ENCODE results near the gene ITPR1.

Gene ITPR1

GRCh38 chr3:4841225-4841624 is 348.1 kb downstream of the ITPR1 start:
- DNase-seq, result no peak

DNA sequence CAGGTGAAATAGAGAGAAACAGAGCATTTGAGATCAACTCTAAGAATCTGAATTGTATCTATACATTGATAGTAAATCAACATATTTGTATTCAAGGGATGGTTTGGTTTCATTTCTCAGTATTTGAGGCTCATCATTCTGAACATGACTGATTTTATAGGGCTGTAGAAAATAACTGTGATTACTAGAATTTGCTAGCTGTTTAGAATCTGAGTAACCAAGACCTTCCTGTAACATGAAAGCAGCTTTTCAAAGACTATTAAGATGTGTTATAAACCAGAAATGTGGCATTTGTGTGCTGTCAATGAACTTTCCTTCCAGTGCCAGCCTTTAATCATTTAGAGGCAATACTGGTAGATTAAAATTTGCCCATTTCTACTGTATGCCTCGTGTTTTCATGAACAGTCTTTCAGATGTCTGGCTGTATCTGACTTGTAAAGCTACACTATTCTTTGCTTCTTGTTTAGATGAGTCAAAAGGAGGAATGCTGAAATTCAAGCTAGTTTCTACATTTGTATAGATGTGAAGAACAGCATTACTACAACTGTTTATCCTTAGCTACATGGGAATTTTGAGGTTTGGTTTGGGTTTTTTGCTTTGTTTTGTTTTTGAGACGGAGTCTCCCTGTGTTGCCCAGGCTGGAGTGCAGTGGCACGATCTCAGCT is 348.8 kb downstream of the ITPR1 start:
- no peak for DNase-seq

DNA sequence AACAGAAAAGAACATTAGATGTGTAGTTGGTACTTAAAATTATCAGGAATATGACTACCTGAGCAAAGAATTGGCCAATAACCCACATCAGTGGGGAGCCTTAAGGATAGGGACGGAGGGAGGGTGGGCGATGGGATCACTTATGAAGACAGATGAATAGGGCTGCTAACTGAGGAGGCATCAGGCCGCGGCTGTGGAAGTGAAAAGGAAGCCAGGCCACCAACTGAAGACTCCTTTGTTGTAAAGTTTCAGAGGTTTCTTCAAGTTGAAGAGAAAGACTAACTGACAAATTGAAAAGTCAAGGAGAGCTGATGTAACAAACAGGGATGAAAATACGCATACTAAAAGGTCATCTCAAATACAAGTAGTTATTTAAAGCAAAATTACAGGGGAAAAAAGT is 350.5 kb downstream of the ITPR1 start:
- no peak for DNase-seq

DNA sequence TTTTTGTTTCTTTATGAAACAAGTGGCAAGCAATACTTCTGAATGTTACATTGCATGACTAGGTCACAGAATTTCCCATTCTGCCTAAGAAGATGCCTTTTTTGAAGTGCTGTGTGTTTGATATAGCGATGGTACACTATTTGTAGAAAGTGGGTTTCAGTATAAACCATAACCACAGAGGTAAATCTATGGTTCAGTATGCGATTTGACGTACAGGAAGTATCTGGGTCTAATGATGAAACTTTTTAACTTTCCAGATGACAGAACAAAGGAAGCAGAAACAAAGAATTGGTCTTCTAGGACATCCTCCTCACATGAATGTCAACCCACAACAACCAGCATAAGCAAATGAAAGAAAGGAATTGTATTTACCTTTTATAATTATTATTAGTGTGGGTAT is 352.7 kb downstream of the ITPR1 start:
- no peak for DNase-seq

GRCh38 chr3:4846543-4846942 is 353.4 kb downstream of the ITPR1 start:
- no peak for DNase-seq

- no peak for DNase-seq
These were observed 355.2 kb downstream of the ITPR1 start for GRCh38 chr3:4848176-4848825.

DNA sequence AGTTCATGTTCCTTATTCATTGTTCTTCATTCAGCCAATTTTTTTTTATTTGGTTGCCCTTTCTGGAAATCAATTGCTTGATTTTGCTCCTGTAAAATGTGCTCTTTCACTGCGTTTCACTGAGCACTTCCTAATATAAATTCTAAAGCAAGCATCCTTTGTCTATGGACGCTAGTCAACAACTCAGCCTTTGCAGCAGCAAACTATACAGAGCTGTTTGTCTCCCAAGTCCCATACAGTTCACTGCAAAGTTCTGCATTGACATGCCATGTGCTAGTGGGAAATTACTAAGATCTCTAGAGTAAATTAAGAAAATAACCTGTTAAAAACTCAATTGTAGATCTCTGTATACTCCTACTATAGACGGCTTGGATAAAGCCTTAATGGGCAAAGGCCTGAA is 356.0 kb downstream of the ITPR1 start:
- DNase-seq, result no peak

- DNase-seq, result no peak
These were observed 356.6 kb downstream of the ITPR1 start for GRCh38 chr3:4849739-4850138.

DNA sequence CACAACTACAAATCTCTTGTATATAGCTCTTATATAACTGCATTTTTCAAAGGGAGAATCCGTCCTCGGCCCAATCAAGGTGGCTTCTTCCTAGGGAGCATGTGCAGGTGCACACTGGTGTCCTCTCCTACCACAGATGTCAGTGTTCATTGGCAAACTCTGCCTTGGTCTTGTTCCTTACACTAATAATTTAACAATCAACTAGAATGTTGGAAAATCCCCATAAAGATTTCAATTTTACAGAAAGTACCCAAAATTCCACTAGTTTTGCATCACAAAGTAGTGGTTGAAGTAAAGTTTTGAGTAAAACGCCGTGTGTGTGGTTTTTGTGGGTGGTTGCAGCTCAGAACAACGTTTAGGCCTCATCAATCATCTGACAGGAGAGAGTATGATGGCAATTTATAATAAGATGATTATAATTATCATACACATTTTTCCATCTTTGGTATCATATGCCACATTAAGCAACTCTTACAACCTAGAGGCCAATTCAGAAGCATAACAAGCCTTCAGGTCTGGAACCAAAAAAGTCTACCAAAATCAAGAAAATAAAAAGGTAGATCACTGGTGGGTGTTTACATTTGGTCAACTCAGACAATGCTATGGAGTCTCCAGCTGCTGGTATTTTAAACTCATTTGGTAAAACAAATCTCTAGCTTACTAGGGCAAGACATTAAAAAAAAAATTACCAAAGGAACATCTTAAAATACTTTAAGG is 357.2 kb downstream of the ITPR1 start:
- no peak for DNase-seq

GRCh38 chr3:4850928-4851265 is 357.7 kb downstream of the ITPR1 start:
- no peak for DNase-seq

- no peak for DNase-seq
These were observed 359.9 kb downstream of the ITPR1 start for GRCh38 chr3:4852780-4853748.

- no peak for DNase-seq
These were observed 360.6 kb downstream of the ITPR1 start for GRCh38 chr3:4853749-4854140.

DNA sequence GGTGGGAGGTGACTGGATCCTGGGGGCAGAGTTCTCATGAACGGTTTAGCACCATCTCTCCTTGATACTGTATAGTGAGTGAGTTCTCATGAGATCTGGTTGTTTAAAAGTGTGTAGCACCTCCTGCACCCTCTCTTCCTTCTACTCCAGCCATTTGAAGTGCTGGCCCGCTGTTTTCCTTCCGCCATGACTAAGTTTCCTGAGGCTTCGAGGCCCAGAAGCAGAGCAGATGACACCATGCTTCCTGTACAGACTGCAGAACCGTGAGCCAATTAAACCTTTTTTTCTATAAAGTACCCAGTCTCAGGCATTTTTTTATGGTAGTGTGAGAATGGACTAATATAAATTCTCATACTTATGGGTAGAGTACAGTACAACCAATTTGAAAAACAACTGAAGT is 362.5 kb downstream of the ITPR1 start:
- DNase-seq, result no peak

GRCh38 chr3:4856136-4856535 is 363.0 kb downstream of the ITPR1 start:
- no peak for DNase-seq

GRCh38 chr3:4856564-4856963 is 363.4 kb downstream of the ITPR1 start:
- no peak for DNase-seq

GRCh38 chr3:4856986-4857385 is 363.8 kb downstream of the ITPR1 start:
- DNase-seq, result no peak

DNA sequence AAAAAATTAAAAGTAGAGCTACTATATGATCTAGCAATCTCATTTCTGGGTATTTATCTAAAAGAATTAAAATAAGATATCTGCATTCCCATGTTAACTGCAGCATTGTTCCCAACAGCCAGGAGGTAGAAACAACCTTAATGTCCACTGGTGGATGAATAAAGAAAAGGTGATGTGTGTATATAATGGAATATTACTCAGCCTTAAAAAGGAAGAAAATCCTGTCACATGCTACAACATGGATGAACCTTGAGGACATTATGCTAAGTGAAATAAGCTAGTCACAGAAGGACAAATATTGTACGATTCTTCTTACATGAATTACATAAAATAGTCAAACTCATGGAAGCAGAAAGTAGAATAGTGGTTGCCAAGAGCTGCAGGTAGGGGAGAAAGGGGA is 366.6 kb downstream of the ITPR1 start:
- no peak for DNase-seq

- no peak for DNase-seq
These were observed 369.8 kb downstream of the ITPR1 start for GRCh38 chr3:4862973-4863372.

- DNase-seq, result no peak
These were observed 371.4 kb downstream of the ITPR1 start for GRCh38 chr3:4864503-4864902.

DNA sequence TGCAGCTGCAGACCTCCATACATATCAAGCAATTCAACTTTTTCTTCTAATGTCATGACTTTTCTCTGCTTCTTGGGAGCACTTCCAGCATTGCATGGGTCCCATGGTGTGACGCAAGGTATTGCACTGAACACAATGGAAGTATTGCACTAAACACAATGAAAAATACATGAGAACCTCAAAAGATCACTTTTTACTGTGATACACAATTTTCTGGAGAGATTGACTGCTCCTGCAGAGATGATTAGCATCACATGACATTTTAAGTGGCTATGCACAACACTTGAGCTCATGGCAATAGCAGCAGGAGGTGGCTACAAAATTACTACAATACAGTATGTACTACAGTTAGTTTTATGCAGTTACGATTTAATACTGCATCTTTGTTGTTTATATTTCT is 372.6 kb downstream of the ITPR1 start:
- DNase-seq, result peak; percentile 2

- peak; percentile 3 for DNase-seq
These were observed 373.7 kb downstream of the ITPR1 start for GRCh38 chr3:4866866-4867265.

DNA sequence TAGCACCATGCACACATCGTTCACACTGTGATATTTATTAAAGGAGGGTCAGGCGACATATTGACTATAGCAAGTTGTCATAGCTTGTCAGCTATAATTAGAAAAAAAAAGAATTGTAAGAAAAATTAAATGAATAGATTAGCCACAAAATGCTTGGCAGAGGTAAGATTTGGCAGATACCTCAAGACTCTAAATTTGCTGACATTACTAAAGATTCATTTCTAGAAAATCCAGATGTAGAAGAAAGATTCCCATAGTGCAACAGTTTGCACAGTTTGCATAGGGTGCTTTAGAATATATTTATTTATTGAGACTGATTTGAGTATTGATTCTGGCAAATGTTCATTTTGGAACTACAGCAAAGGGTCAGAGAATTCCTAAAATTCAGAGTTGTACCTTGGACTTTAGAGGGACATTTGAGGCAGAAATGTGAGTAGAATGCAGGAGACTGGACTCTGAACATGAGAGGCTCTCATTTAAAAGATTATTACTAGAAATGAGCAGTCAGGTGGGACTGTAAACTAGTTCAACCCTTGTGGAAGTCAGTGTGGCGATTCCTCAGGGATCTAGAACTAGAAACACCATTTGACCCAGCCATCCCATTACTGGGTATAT is 384.1 kb downstream of the ITPR1 start:
- DNase-seq, result no peak

DNA sequence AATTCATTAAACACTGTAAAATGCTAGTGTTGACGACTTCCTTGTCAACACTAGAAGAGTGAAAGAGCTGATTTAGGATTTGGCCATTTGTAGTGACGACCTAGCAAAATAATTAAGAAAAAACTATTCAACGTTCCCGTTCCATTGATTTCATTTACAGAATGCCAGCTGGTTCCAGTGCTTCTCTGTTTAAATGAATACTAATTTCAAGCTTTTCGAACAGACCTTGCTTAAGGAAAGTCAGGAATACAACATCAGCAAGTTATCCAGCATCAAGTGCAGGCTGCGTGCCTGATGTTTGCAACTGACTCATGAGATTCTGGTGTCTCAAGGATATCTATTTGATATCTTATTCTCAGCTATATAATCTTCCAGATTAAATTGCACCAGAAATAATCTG is 387.7 kb downstream of the ITPR1 start:
- no peak for DNase-seq
